CD4-positive, alpha-beta T cell (primary cell): Measurements from ENCODE around the gene ELFN1. TPM values are rescaled to one million over a fixed set of nuclear protein-coding genes. Genes with fewer than 3 reads are reported as not detected.

ENCODE experiments used
- ATAC-seq: fragments of 200-7000 bp; cut with Tn5 transposase; one replicate; pipeline ENCODE4 v1.10.0; 2022; ENCODE audit warnings: mild to moderate bottlenecking; ENCODE audit not compliant: poor library complexity
- CTCF ChIA-PET: fragments of 350-600 bp; sonication (Branson Sonifier 250); formaldehyde crosslinking; loops from one replicate; lab custom pipeline; 2021; ENCODE audit warnings: antibody characterized with exemption, inconsistent platforms; lab: Charles Lee
- POLR2A ChIA-PET: fragments of 350-600 bp; sonication (Branson Sonifier 250); formaldehyde crosslinking; loops from one replicate; lab custom pipeline; 2021; ENCODE audit warnings: antibody characterized with exemption, inconsistent platforms; lab: Charles Lee
- DNase-seq, 14 experiments: peaks; one replicate each; pipeline ENCODE4 v3.0.0-alpha.2; 2013 to 2020; ENCODE audit warnings: mixed read lengths in 2 of 14
- H3K27ac ChIP-seq, 2 donors: one replicate each; pipeline versions ENCODE4 v1.5.1 to v1.7.0; 2013; ENCODE audit warnings: low read length in 2 of 2, low read depth in 1 of 2, mild to moderate bottlenecking in 1 of 2
- H3K27me3 ChIP-seq, 2 experiments: 1 replicate in 1 of 2; 2 replicates in 1 of 2; pipeline versions ENCODE4 v1.6.1 to v1.7.0; 2013; ENCODE audit warnings: low read length in 2 of 2, control low read depth in 1 of 2, mild to moderate bottlenecking in 1 of 2, moderate library complexity in 1 of 2; ENCODE audit not compliant: insufficient read depth in 2 of 2, control insufficient read depth in 1 of 2
- H3K36me3 ChIP-seq: one replicate; pipeline ENCODE4 v1.6.1; 2013; ENCODE audit warnings: low read length, control low read depth; ENCODE audit not compliant: insufficient read depth
- H3K4me1 ChIP-seq: one replicate; pipeline ENCODE4 v1.6.1; 2013; ENCODE audit warnings: low read length, control low read depth; ENCODE audit not compliant: insufficient read depth
- H3K4me3 ChIP-seq: one replicate; pipeline ENCODE4 v1.5.1; 2013; ENCODE audit warnings: mild to moderate bottlenecking, low read length, moderate library complexity
- H3K9me3 ChIP-seq, 2 experiments: 1 replicate in 1 of 2; 2 replicates in 1 of 2; pipeline versions ENCODE4 v1.6.1 to v1.7.0; 2013; ENCODE audit warnings: low read length in 2 of 2, mild to moderate bottlenecking in 2 of 2, control low read depth in 1 of 2, moderate library complexity in 1 of 2; ENCODE audit not compliant: control insufficient read depth in 1 of 2, insufficient read depth in 1 of 2
- H3K27ac Mint-ChIP-seq: one replicate; pipeline ENCODE4 v1.8.0; 2020; ENCODE audit warnings: mixed read lengths
- H3K27me3 Mint-ChIP-seq: one replicate; pipeline ENCODE4 v1.8.0; 2021; ENCODE audit warnings: mixed read lengths
- H3K36me3 Mint-ChIP-seq: one replicate; pipeline ENCODE4 v1.8.0; 2021; ENCODE audit warnings: low read depth, mixed read lengths
- H3K4me1 Mint-ChIP-seq: one replicate; pipeline ENCODE4 v1.8.0; 2021; ENCODE audit warnings: low read depth, mixed read lengths
- H3K4me3 Mint-ChIP-seq: one replicate; pipeline ENCODE4 v1.8.0; 2020; ENCODE audit warnings: mild to moderate bottlenecking, mixed read lengths
- H3K9me3 Mint-ChIP-seq: one replicate; pipeline ENCODE4 v1.8.0; 2020; ENCODE audit warnings: mixed read lengths
- CTCF ChIP-seq: fragments of 200-600 bp; IDR thresholded peaks from one replicate; pipeline ENCODE4 v1.8.0; 2022; ENCODE audit warnings: antibody characterized with exemption, mild to moderate bottlenecking
- intact Hi-C, 2 experiments: fragments of 100-400 bp; cut with DNase I in 1 of 2; cut with micrococcal nuclease in 1 of 2; formaldehyde crosslinking; loops; one replicate each; pipeline versions ENCODE4 v1.15.1 to v1.9.0; 2023 to 2025; cut with DNase I, micrococcal nuclease
- total RNA-seq, 174 experiments: library from RNA in 2 of 174; stranded (reverse) in 2 of 174; gene quantifications; one replicate each; pipeline ENCODE4 v1.2.3 and lab custom pipeline; 2021 to 2026

The ELFN1 gene
- total RNA-seq, 2 experiments from 2014 or later = not detected

GRCh38 chr7:1712907-1713501 lies 42.9 kb downstream of the ELFN1 start:
- Mint-ChIP-seq H3K27ac (no peak overlapping the region), H3K27me3 (no peaks in the 10 kb centered on the region), H3K4me1 (peaks cover 9% of the 10 kb centered on the region), H3K36me3 (no peaks in the 10 kb centered on the region), H3K4me3 (no peak overlapping the region), H3K9me3 (no peaks in the 10 kb centered on the region)
- H3K4me3 ChIP-seq = no peak overlapping the region
- H3K27me3 ChIP-seq = peaks cover 0 to 5% of the 10 kb centered on the region in 2 experiments
- TF ChIP-seq CTCF = no peak
- H3K9me3 ChIP-seq = peaks cover 10 to 38% of the 10 kb centered on the region in 2 experiments
- ATAC-seq = no peak
- peaks cover 5% of the 10 kb centered on the region for H3K4me1 ChIP-seq
- POLR2A ChIA-PET = no interaction called here
- DNase-seq = no peak
- H3K36me3 ChIP-seq = no peaks in the 10 kb centered on the region
- CTCF ChIA-PET = no interaction called here
- intact Hi-C loops = no loop called here
- no peak overlapping the region for H3K27ac ChIP-seq

- CTCF ChIA-PET = no interaction called here
- Histone ChIP-seq H3K27ac (no peak overlapping the region), H3K4me3 (no peak overlapping the region), H3K9me3 (peaks cover 10 to 30% of the 10 kb centered on the region in 2 experiments), H3K4me1 (peaks cover 5% of the 10 kb centered on the region), H3K27me3 (peaks cover 0 to 5% of the 10 kb centered on the region in 2 experiments), H3K36me3 (no peaks in the 10 kb centered on the region)
- Mint-ChIP-seq H3K27me3 (no peaks in the 10 kb centered on the region), H3K36me3 (no peaks in the 10 kb centered on the region), H3K4me3 (no peak overlapping the region), H3K4me1 (peaks cover 9% of the 10 kb centered on the region), H3K9me3 (no peaks in the 10 kb centered on the region), H3K27ac (no peak overlapping the region)
- TF ChIP-seq CTCF = no peak
- ATAC-seq (no peak), DNase-seq (no peak)
- intact Hi-C loops = no loop called here
- POLR2A ChIA-PET = no interaction called here
Measured at GRCh38 chr7:1713502-1714484, 43.7 kb downstream of the ELFN1 start.

GRCh38 chr7:1714583-1715330 lies 44.7 kb downstream of the ELFN1 start:
- TF ChIP-seq CTCF = no peak
- intact Hi-C loops = no loop called here
- peaks cover 5% of the 10 kb centered on the region for H3K4me1 ChIP-seq
- H3K36me3 Mint-ChIP-seq = no peaks in the 10 kb centered on the region
- H3K27me3 Mint-ChIP-seq = no peaks in the 10 kb centered on the region
- H3K9me3 ChIP-seq = peaks cover 2 to 23% of the 10 kb centered on the region in 2 experiments
- H3K4me1 Mint-ChIP-seq = peaks cover 9% of the 10 kb centered on the region
- no peak overlapping the region for H3K27ac ChIP-seq
- DNase-seq = no peak
- H3K4me3 ChIP-seq = no peak overlapping the region
- no peak for ATAC-seq
- CTCF ChIA-PET = no interaction called here
- H3K9me3 Mint-ChIP-seq = no peaks in the 10 kb centered on the region
- peaks cover 0 to 5% of the 10 kb centered on the region in 2 experiments for H3K27me3 ChIP-seq
- H3K36me3 ChIP-seq = no peaks in the 10 kb centered on the region
- H3K4me3 Mint-ChIP-seq = no peak overlapping the region
- no peak overlapping the region for H3K27ac Mint-ChIP-seq
- POLR2A ChIA-PET = no interaction called here
